CD14-positive monocyte (primary cell): ENCODE results near the gene GNG10. TPM values are rescaled to one million over a fixed set of nuclear protein-coding genes. Genes with fewer than 3 reads are reported as not detected.
A peak's percentile ranks its signal among the peaks of the same experiment; 100 is the strongest.
"Not testable (repeated sequence)": the region's sequence is repeated elsewhere in the genome, so short reads cannot be mapped to it uniquely, and the experiment has no call there.

Source experiments
- DNase-seq, 3 donors: peaks; one replicate each; pipeline ENCODE4 v3.0.0-alpha.2; 2011 to 2022
- H2AFZ ChIP-seq: 2 replicates; pipeline ENCODE4 v1.6.0; 2012; ENCODE audit warnings: mild to moderate bottlenecking, low read depth, low read length, inconsistent platforms; ENCODE audit not compliant: insufficient read depth, poor library complexity, severe bottlenecking
- H3K27ac ChIP-seq, 2 donors: 1 replicate in 1 of 2; 2 replicates in 1 of 2; pipeline ENCODE4 v1.5.1; 2012 to 2013; ENCODE audit warnings: low read length in 2 of 2, control low read depth in 1 of 2, inconsistent platforms in 1 of 2, low read depth in 1 of 2, mild to moderate bottlenecking in 1 of 2
- H3K27me3 ChIP-seq, 2 donors: one replicate each; pipeline versions ENCODE4 v1.6.0 to v1.6.1; 2011 to 2013; ENCODE audit warnings: low read length in 2 of 2; ENCODE audit not compliant: control insufficient read depth in 2 of 2, insufficient read depth in 2 of 2
- H3K36me3 ChIP-seq, 2 donors: replicated peaks in 1 of 2; 1 replicate in 1 of 2; 2 replicates in 1 of 2; pipeline versions ENCODE4 v1.5.1 to v1.6.1; 2012 to 2013; ENCODE audit warnings: low read length in 2 of 2, control low read depth in 1 of 2, inconsistent platforms in 1 of 2, mild to moderate bottlenecking in 1 of 2; ENCODE audit not compliant: insufficient read depth in 2 of 2, control insufficient read depth in 1 of 2
- H3K4me1 ChIP-seq, 2 donors: 1 replicate in 1 of 2; 2 replicates in 1 of 2; pipeline versions ENCODE4 v1.5.1 to v1.6.1; 2012 to 2013; ENCODE audit warnings: low read length in 2 of 2, control low read depth in 1 of 2, inconsistent platforms in 1 of 2, mild to moderate bottlenecking in 1 of 2, moderate library complexity in 1 of 2; ENCODE audit not compliant: insufficient read depth in 2 of 2, control insufficient read depth in 1 of 2
- H3K4me2 ChIP-seq: replicated peaks from 2 replicates; pipeline ENCODE3; 2012; ENCODE audit warnings: low read length, moderate library complexity, mild to moderate bottlenecking; ENCODE audit not compliant: poor library complexity, severe bottlenecking; ENCODE audit errors: extremely low read depth
- H3K4me3 ChIP-seq, 3 experiments: fragments of 200-600 bp in 1 of 3; sonication (generic) in 1 of 3; replicated peaks in 1 of 3; 1 replicate in 2 of 3; 2 replicates in 1 of 3; pipeline ENCODE4 v1.5.1; 2011 to 2013; ENCODE audit warnings: low read length in 3 of 3, mild to moderate bottlenecking in 3 of 3, control low read depth in 2 of 3, low read depth in 2 of 3, inconsistent platforms in 1 of 3, moderate library complexity in 1 of 3
- H3K79me2 ChIP-seq: 2 replicates; pipeline ENCODE4 v1.6.0; 2012; ENCODE audit warnings: mild to moderate bottlenecking, control low read depth, inconsistent platforms, low read length, moderate library complexity; ENCODE audit not compliant: insufficient read depth
- H3K9ac ChIP-seq: 2 replicates; pipeline ENCODE4 v1.6.0; 2017; ENCODE audit warnings: low read length, mild to moderate bottlenecking; ENCODE audit not compliant: insufficient read depth, poor library complexity, severe bottlenecking
- H3K9me3 ChIP-seq, 2 donors: replicated peaks in 1 of 2; 1 replicate in 1 of 2; 2 replicates in 1 of 2; pipeline versions ENCODE4 v1.5.1 to v1.6.1; 2012 to 2013; ENCODE audit warnings: low read length in 2 of 2, control low read depth in 1 of 2; ENCODE audit not compliant: control insufficient read depth in 1 of 2, insufficient read depth in 1 of 2
- H4K20me1 ChIP-seq: 2 replicates; pipeline ENCODE4 v1.6.0; 2012; ENCODE audit warnings: mild to moderate bottlenecking, low read length, control low read depth, moderate library complexity; ENCODE audit not compliant: insufficient read depth
- H3K27ac Mint-ChIP-seq, 7 donors: one replicate each; pipeline ENCODE4 v1.8.0; 2020; ENCODE audit warnings: mild to moderate bottlenecking in 7 of 7, mixed read lengths in 7 of 7, moderate library complexity in 6 of 7, inconsistent platforms in 2 of 7
- H3K27me3 Mint-ChIP-seq, 3 donors: one replicate each; pipeline ENCODE4 v1.8.0; 2021 to 2022; ENCODE audit warnings: low read depth in 3 of 3, mild to moderate bottlenecking in 3 of 3, mixed read lengths in 3 of 3, moderate library complexity in 3 of 3, inconsistent platforms in 1 of 3
- H3K36me3 Mint-ChIP-seq, 2 donors: one replicate each; pipeline ENCODE4 v1.8.0; 2020; ENCODE audit warnings: mixed read lengths in 2 of 2, inconsistent platforms in 1 of 2, mild to moderate bottlenecking in 1 of 2
- H3K4me1 Mint-ChIP-seq: one replicate; pipeline ENCODE4 v1.8.0; 2020; ENCODE audit warnings: mild to moderate bottlenecking, mixed read lengths
- H3K4me3 Mint-ChIP-seq, 2 donors: one replicate each; pipeline ENCODE4 v1.8.0; 2020; ENCODE audit warnings: mild to moderate bottlenecking in 2 of 2, mixed read lengths in 2 of 2, moderate library complexity in 1 of 2
- H3K9me3 Mint-ChIP-seq, 7 donors: one replicate each; pipeline ENCODE4 v1.8.0; 2020 to 2022; ENCODE audit warnings: mixed read lengths in 7 of 7, mild to moderate bottlenecking in 6 of 7, moderate library complexity in 6 of 7, inconsistent platforms in 2 of 7
- WGBS: methylation state at CpG from one replicate; pipeline ENCODE4 v1.1.5; 2013; ENCODE audit warnings: missing lambda C conversion rate; ENCODE audit not compliant: insufficient coverage; 5-methylcytosine and 5-hydroxymethylcytosine counted together
- intact Hi-C, 2 donors: fragments of 100-400 bp; cut with micrococcal nuclease; formaldehyde crosslinking; loops; one replicate each; pipeline versions ENCODE4 v1.15.0 to v1.15.1; 2023
- polyA plus RNA-seq, 3 donors: library from polyadenylated mRNA; depleted of rRNA in 1 of 3; unstranded in 2 of 3; stranded (reverse) in 1 of 3; fragments of 300-500 nt in 2 of 3; fragments of >200 nt in 1 of 3; fragmentation: Illumina TruSeq in 2 of 3; gene quantifications; 1 replicate in 2 of 3; 2 replicates in 1 of 3; pipeline ENCODE4 v1.2.3, GENCODE V29; 2012 to 2021
- TF ChIP-seq, protein P1 (sequence below): fragments of 200-600 bp; IDR thresholded peaks from one replicate; pipeline ENCODE4 v1.8.0; 2022; ENCODE audit warnings: antibody characterized with exemption, mild to moderate bottlenecking

GNG10 gene
- polyA plus RNA-seq, 3 donors, result 42.9 to 84.1 (median 67.9) TPM

- TF ChIP-seq, protein P1, sequence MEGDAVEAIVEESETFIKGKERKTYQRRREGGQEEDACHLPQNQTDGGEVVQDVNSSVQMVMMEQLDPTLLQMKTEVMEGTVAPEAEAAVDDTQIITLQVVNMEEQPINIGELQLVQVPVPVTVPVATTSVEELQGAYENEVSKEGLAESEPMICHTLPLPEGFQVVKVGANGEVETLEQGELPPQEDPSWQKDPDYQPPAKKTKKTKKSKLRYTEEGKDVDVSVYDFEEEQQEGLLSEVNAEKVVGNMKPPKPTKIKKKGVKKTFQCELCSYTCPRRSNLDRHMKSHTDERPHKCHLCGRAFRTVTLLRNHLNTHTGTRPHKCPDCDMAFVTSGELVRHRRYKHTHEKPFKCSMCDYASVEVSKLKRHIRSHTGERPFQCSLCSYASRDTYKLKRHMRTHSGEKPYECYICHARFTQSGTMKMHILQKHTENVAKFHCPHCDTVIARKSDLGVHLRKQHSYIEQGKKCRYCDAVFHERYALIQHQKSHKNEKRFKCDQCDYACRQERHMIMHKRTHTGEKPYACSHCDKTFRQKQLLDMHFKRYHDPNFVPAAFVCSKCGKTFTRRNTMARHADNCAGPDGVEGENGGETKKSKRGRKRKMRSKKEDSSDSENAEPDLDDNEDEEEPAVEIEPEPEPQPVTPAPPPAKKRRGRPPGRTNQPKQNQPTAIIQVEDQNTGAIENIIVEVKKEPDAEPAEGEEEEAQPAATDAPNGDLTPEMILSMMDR, result no peak
- Histone ChIP-seq H3K36me3 (peaks cover 16 to 41% of the 10 kb centered on the region in 2 donors), H3K4me2 (peak overlapping the region; percentile 93), H3K27ac (peak overlapping the region; percentile 31 to 60), H3K79me2 (peaks cover 31% of the 10 kb centered on the region), H3K9ac (peak overlapping the region; percentile 68), H4K20me1 (peaks cover 47% of the 10 kb centered on the region), H3K4me1 (peaks cover 18 to 22% of the 10 kb centered on the region in 2 donors), H3K9me3 (no peaks in the 10 kb centered on the region), H3K27me3 (no peaks in the 10 kb centered on the region), H2AFZ (no peak overlapping the region), H3K4me3 (peak overlapping the region in 1 of 3 experiments; percentile 85)
- Mint-ChIP-seq H3K4me3 (peak overlapping the region; percentile 32 to 100), H3K27ac (peak overlapping the region in 5 of 7 donors; percentile 20 to 89 (median 79)), H3K27me3 (peaks cover 5 to 10% (median 9%) of the 10 kb centered on the region in 3 donors), H3K9me3 (no peaks in the 10 kb centered on the region), H3K36me3 (peaks cover 22 to 39% of the 10 kb centered on the region in 2 donors), H3K4me1 (peaks cover 27% of the 10 kb centered on the region)
- intact Hi-C loops, result no loop called here
- WGBS, result 57% methylated on average over 4 of the region's 5 CpGs
- no peak for DNase-seq
Observed at GRCh38 chr9:111663301-111663823, 2.0 kb downstream of the GNG10 start.

DNA sequence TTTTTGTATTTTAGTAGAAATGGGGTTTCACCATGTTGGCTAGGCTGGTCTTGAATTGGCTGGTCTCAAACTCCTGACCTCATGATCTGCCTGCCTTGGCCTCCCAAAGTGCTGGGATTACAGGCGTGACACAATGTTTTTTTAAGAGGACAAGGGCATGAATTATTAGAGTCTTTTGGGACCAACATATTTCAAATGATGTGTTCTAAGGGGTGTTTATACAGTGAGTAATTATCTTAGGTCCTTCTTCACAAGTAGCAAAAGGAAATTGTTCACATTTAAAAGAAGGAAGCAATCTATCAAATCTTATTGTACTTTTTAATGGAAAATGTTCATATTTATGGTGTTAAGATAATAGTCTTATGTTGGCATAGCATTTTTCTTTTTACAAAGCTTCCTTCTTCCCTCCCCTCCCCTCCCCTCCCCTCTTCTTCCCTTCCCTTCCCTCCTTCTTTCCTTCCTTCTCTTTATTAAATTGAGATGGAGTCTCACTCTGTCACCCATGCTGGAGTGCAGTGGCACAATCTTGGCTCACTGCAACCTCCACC lies 6.7 kb downstream of the GNG10 start:
- H3K27ac ChIP-seq, result no peak overlapping the region
- Mint-ChIP-seq H3K9me3 (no peaks in the 10 kb centered on the region), H3K4me3 (no peak overlapping the region), H3K4me1 (peaks cover 8% of the 10 kb centered on the region), H3K36me3 (peaks cover 39 to 66% of the 10 kb centered on the region in 2 donors), H3K27ac (peak overlapping the region in 2 of 7 donors; percentile 28 to 33), H3K27me3 (peaks cover 0 to 2% (median 0%) of the 10 kb centered on the region in 3 donors)
- H3K4me1 ChIP-seq, result peaks cover 4 to 5% of the 10 kb centered on the region in 2 donors
- no peak overlapping the region for H3K4me3 ChIP-seq
- H3K27me3 ChIP-seq, result no peaks in the 10 kb centered on the region
- peaks cover 47% of the 10 kb centered on the region for H4K20me1 ChIP-seq
- intact Hi-C loops, result no loop called here
- peaks cover 27 to 69% of the 10 kb centered on the region in 2 donors for H3K36me3 ChIP-seq
- TF ChIP-seq, protein P1, result no peak
- no peak overlapping the region for H3K9ac ChIP-seq
- no peak overlapping the region for H3K4me2 ChIP-seq
- H3K79me2 ChIP-seq, result peaks cover 28% of the 10 kb centered on the region
- H3K9me3 ChIP-seq, result no peaks in the 10 kb centered on the region
- no peak overlapping the region for H2AFZ ChIP-seq
- WGBS, result no CpG with 5 or more reads among the region's 1 CpG
- DNase-seq, result no peak

- peaks cover 43% of the 10 kb centered on the region for H4K20me1 ChIP-seq
- H3K4me1 Mint-ChIP-seq, H3K27ac ChIP-seq, intact Hi-C loops, H3K27me3 Mint-ChIP-seq, DNase-seq, H3K9ac ChIP-seq, H3K4me2 ChIP-seq, H2AFZ ChIP-seq, H3K4me3 ChIP-seq, H3K9me3 ChIP-seq, H3K4me3 Mint-ChIP-seq, H3K27me3 ChIP-seq, H3K4me1 ChIP-seq, H3K9me3 Mint-ChIP-seq: not testable (repeated sequence)
- Mint-ChIP-seq H3K36me3 (peaks cover 34 to 60% of the 10 kb centered on the region in 2 donors), H3K27ac (peak overlapping the region in 1 of 7 donors; percentile 33)
- H3K36me3 ChIP-seq, result peaks cover 27 to 69% of the 10 kb centered on the region in 2 donors
- H3K79me2 ChIP-seq, result peaks cover 23% of the 10 kb centered on the region
- 83% methylated on average over 7 of the region's 11 CpGs for WGBS
Observed at GRCh38 chr9:111668601-111669000, 7.2 kb downstream of the GNG10 start.
